A673 (cell line): ENCODE results near the gene SDK1. TPM values are rescaled to one million over a fixed set of nuclear protein-coding genes. Genes with fewer than 3 reads are reported as not detected.
"Not testable (repeated sequence)": the region's sequence is repeated elsewhere in the genome, so short reads cannot be mapped to it uniquely, and the experiment has no call there.

Experiments used
- BruUV-seq: library from RNA; stranded (reverse); fragments of 400-500 nt; replicated peaks from 2 replicates; lab custom pipeline; 2021; lab: Mats Ljungman, UMichigan
- CTCF ChIA-PET: fragments of 300-600 bp; sonication (Branson Sonifier 250); formaldehyde crosslinking; loops from one replicate; lab custom pipeline; 2022; ENCODE audit warnings: antibody characterized with exemption; lab: Charles Lee
- POLR2A ChIA-PET: fragments of 300-600 bp; sonication (Branson Sonifier 250); formaldehyde crosslinking; loops from one replicate; lab custom pipeline; 2022; ENCODE audit warnings: antibody characterized with exemption; ENCODE audit not compliant: low non-redundant PET; lab: Charles Lee
- DNase-seq: peaks from one replicate; pipeline ENCODE4 v3.0.0-alpha.2; 2015; ENCODE audit warnings: low spot score
- H3K27ac ChIP-seq: fragments of 200-600 bp; sonication (generic); 2 replicates; pipeline ENCODE4 v1.5.1; 2016; ENCODE audit warnings: mixed run types, low read depth, mild to moderate bottlenecking, mixed read lengths, antibody characterized with exemption, low read length; ENCODE audit not compliant: poor library complexity, severe bottlenecking
- H3K27me3 ChIP-seq: fragments of 200-600 bp; sonication (generic); replicated peaks from 2 replicates; pipeline ENCODE4 v1.6.1; 2017; ENCODE audit warnings: mixed run types, low read depth, mild to moderate bottlenecking, mixed read lengths, antibody characterized with exemption, low read length; ENCODE audit not compliant: insufficient read depth, poor library complexity
- H3K36me3 ChIP-seq: fragments of 200-600 bp; sonication (generic); 2 replicates; pipeline ENCODE4 v1.6.1; 2016; ENCODE audit warnings: mixed run types, mild to moderate bottlenecking, mixed read lengths, antibody characterized with exemption, low read length; ENCODE audit not compliant: insufficient read depth, poor library complexity, severe bottlenecking
- H3K4me1 ChIP-seq: fragments of 200-600 bp; sonication (generic); 2 replicates; pipeline ENCODE4 v1.6.1; 2017; ENCODE audit warnings: mixed run types, mild to moderate bottlenecking, mixed read lengths, antibody characterized with exemption, low read length; ENCODE audit not compliant: insufficient read depth, poor library complexity, severe bottlenecking
- H3K4me3 ChIP-seq: fragments of 200-600 bp; sonication (generic); 2 replicates; pipeline ENCODE4 v1.5.1; 2016; ENCODE audit warnings: low read depth, mixed run types, mild to moderate bottlenecking, mixed read lengths, low read length; ENCODE audit not compliant: poor library complexity, severe bottlenecking
- H3K9me3 ChIP-seq: fragments of 200-600 bp; sonication (generic); 2 replicates; pipeline ENCODE4 v1.6.1; 2016; ENCODE audit warnings: mixed run types, low read depth, mild to moderate bottlenecking, mixed read lengths, antibody characterized with exemption, low read length; ENCODE audit not compliant: poor library complexity, severe bottlenecking
- EZH2 ChIP-seq: fragments of 200-600 bp; sonication (generic); IDR thresholded peaks from 2 replicates; pipeline ENCODE4 v1.6.1; 2017; ENCODE audit warnings: borderline replicate concordance, low read depth, mild to moderate bottlenecking, mixed read lengths, antibody characterized with exemption, low read length; ENCODE audit not compliant: poor library complexity, severe bottlenecking
- intact Hi-C: fragments of 100-400 bp; cut with micrococcal nuclease; formaldehyde crosslinking; loops from one replicate; pipeline ENCODE4 v1.10.0; 2022; ENCODE audit not compliant: unreplicated experiment
- total RNA-seq: library from RNA; stranded (reverse); gene quantifications from 2 replicates; pipeline ENCODE4 v1.2.3, GENCODE V29; 2021
- TF ChIP-seq, protein P1 (sequence below): fragments of 300-800, 200-600 bp; sonication (generic); conservative IDR thresholded peaks from 2 replicates; pipeline ENCODE4 v1.5.1; 2017; ENCODE audit warnings: low read depth, mild to moderate bottlenecking, antibody characterized with exemption, low read length, moderate library complexity, mixed read lengths

SDK1 gene
- total RNA-seq, 1 experiment from 2014 or later = 14.7 TPM

- POLR2A ChIA-PET = no interaction called here
- no peaks in the 10 kb centered on the region for H3K9me3 ChIP-seq
- TF ChIP-seq, protein P1, sequence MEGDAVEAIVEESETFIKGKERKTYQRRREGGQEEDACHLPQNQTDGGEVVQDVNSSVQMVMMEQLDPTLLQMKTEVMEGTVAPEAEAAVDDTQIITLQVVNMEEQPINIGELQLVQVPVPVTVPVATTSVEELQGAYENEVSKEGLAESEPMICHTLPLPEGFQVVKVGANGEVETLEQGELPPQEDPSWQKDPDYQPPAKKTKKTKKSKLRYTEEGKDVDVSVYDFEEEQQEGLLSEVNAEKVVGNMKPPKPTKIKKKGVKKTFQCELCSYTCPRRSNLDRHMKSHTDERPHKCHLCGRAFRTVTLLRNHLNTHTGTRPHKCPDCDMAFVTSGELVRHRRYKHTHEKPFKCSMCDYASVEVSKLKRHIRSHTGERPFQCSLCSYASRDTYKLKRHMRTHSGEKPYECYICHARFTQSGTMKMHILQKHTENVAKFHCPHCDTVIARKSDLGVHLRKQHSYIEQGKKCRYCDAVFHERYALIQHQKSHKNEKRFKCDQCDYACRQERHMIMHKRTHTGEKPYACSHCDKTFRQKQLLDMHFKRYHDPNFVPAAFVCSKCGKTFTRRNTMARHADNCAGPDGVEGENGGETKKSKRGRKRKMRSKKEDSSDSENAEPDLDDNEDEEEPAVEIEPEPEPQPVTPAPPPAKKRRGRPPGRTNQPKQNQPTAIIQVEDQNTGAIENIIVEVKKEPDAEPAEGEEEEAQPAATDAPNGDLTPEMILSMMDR = no peak
- TF ChIP-seq EZH2 = no peak
- H3K36me3 ChIP-seq = no peaks in the 10 kb centered on the region
- H3K27me3 ChIP-seq = no peaks in the 10 kb centered on the region
- CTCF ChIA-PET = no interaction called here
- H3K4me1 ChIP-seq = no peaks in the 10 kb centered on the region
- intact Hi-C loops = no loop called here
- DNase-seq = no peak
- BruUV-seq = no TSS peak
- H3K27ac ChIP-seq = no peak overlapping the region
- no peak overlapping the region for H3K4me3 ChIP-seq
These were observed 915.0 kb downstream of the SDK1 start for GRCh38 chr7:4216016-4216415.

GRCh38 chr7:4217126-4217660, 916.1 kb downstream of the SDK1 start:
- DNase-seq, CTCF ChIA-PET, POLR2A ChIA-PET, BruUV-seq, H3K4me3 ChIP-seq, H3K27ac ChIP-seq, H3K36me3 ChIP-seq, H3K4me1 ChIP-seq, intact Hi-C loops, H3K9me3 ChIP-seq, H3K27me3 ChIP-seq: not testable (repeated sequence)

DNA sequence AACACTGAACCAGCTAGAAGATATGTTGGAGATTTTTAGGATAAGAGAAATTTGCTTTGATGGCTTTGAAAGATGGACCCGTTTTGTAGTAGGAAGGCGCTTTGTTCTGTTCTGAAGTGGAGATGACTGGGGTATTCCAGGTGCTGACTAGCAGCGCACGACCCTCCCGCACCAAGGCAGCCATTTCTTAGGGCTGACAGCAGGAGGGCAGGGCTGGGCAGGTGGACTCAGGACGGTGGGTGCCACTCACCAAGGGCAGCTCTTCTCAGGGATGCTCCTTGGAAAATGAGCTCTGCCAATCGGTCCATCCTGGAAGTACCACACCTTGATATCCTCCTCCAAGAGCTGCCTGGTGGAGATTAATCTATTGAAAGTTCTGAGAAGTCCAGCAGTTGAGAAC, 917.4 kb downstream of the SDK1 start:
- ChIA-PET CTCF (no interaction called here), POLR2A (no interaction called here)
- no peak for DNase-seq
- Histone ChIP-seq H3K27me3 (no peaks in the 10 kb centered on the region), H3K36me3 (no peaks in the 10 kb centered on the region), H3K4me1 (no peaks in the 10 kb centered on the region), H3K4me3 (no peak overlapping the region), H3K9me3 (no peaks in the 10 kb centered on the region), H3K27ac (no peak overlapping the region)
- intact Hi-C loops = no loop called here
- TF ChIP-seq, protein P1 = no peak
- TF ChIP-seq EZH2 = no peak
- no TSS peak for BruUV-seq

GRCh38 chr7:4220011-4220410, 919.0 kb downstream of the SDK1 start:
- H3K27me3 ChIP-seq = no peaks in the 10 kb centered on the region
- ChIA-PET CTCF (no interaction called here), POLR2A (no interaction called here)
- intact Hi-C loops = no loop called here
- no peak for DNase-seq
- no peak overlapping the region for H3K27ac ChIP-seq
- no peaks in the 10 kb centered on the region for H3K4me1 ChIP-seq
- no peaks in the 10 kb centered on the region for H3K36me3 ChIP-seq
- TF ChIP-seq, protein P1 = no peak
- TF ChIP-seq EZH2 = no peak
- H3K4me3 ChIP-seq = no peak overlapping the region
- H3K9me3 ChIP-seq = no peaks in the 10 kb centered on the region
- no TSS peak for BruUV-seq
